ENCODE measurements around the gene SELENON.

DNA sequence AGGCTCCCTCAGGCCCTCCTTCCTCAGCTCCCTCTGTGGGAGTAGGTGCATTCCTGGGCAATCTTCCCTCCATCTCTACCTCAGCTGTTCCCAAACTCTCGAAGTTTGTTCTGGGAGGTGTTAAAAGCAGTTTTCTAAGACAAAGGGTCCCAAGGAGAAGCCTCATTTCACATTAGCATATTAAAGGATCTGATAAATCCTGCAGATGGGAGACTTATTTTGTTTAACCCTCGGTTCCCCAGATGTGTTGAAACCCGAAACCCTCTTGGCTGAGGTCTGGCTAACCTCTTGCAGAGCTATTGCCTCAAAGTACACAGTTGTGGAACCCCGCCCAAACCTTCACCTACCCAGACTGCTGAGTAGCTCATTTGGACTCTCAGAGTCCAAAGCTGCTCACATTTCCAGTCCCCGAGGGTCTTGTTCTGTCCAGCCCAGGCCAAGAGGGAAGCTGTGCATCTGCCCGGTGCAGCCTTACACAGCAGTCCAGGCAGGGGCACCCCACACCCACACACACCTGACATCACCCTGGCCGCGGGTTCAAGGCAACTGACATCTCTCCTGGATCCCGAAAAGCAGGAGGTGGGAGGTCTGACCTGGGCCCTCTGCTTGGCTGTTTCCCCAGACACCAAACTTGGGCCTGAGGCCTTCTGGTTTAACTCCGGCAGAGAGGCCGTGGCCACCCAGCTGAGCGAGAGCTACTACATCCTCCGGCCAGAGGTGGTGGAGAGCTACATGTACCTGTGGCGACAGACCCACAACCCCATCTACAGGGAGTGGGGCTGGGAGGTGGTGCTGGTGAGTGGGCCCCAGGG, 19.5 kb upstream of the SELENON start:
- TF ChIP-seq EZH2 (IDR thresholded peaks at IDR 0.05; ENCODE audit: insufficient read depth, poor library complexity, severe bottlenecking), result no peak
- no peak for TF ChIP-seq EZH2phosphoT487 (IDR thresholded peaks at IDR 0.05; ENCODE audit: insufficient read depth, low read depth)

Measured in GM23248 (cell line).